Activated CD8-positive, alpha-beta memory T cell treated with anti-CD3 and anti-CD28 coated beads for 1 hour (primary cell): ENCODE results near the gene CLEC18C.
"Not testable (repeated sequence)": the region's sequence is repeated elsewhere in the genome, so short reads cannot be mapped to it uniquely, and the experiment has no call there.

Experiments used
- DNase-seq, 2 donors: peaks; one replicate each; pipeline ENCODE4 v3.0.0-alpha.2; 2020; ENCODE audit warnings: low read depth in 1 of 2; ENCODE audit errors: extremely low read depth in 1 of 2

Gene CLEC18C

DNA sequence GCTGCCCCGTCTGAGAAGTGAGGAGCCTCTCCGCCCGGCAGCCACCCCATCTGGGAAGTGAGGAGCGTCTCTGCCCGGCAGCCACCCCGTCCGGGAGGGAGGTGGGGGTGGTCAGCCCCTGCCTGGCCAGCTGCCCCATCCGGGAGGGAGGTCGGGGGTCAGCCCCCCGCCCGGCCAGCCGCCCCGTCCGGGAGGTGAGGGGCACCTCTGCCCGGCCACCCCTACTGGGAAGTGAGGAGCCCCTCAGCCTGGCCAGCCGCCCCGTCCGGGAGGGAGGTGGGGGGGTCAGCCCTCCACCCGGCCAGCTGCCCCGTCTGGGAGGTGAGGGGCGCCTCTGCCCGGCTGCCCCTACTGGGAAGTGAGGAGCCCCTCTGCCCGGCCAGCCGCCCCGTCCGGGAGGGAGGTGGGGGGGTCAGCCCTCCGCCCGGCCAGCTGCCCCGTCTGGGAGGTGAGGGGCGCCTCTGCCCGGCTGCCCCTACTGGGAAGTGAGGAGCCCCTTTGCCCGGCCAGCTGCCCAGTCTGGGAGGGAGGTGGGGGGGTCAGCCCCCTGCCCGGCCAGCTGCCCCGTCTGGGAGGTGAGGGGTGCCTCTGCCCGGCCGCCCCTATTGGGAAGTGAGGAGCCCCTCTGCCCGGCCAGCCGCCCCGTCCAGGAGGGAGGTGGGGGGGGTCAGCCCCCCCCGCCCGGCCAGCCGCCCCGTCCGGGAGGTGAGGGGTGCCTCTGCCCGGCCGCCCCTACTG, 31.2 kb downstream of the CLEC18C start:
- DNase-seq, result not testable (repeated sequence)

- DNase-seq, result not testable (repeated sequence)
Measured at GRCh38 chr16:70206382-70206781, 32.8 kb downstream of the CLEC18C start.

- not testable (repeated sequence) for DNase-seq
Measured at GRCh38 chr16:70218586-70218985, 45.0 kb downstream of the CLEC18C start.

DNA sequence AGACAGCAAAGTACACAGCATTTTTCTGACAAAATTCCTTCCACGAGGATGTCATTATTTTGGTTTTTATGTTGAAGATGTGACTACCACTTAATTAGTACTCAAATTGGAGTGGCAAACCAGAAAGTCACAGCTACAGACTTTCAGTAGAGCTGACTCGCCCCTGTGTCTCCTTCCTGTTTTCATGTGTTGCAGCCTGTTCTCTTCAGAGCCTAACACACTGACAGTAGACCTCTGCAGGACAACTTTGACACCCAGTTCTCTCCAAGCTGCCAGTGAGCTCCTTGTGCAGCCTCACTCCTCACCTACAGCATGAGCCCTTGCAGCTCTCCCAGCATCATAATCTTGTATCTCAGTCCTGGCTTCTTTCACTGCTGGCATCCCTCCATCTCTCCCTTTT, 49.0 kb downstream of the CLEC18C start:
- DNase-seq, result not testable (repeated sequence)

GRCh38 chr16:70223216-70223615, 49.6 kb downstream of the CLEC18C start:
- DNase-seq, result not testable (repeated sequence)

GRCh38 chr16:70223971-70224513, 50.5 kb downstream of the CLEC18C start:
- not testable (repeated sequence) for DNase-seq

GRCh38 chr16:70224645-70225044, 51.1 kb downstream of the CLEC18C start:
- not testable (repeated sequence) for DNase-seq

- not testable (repeated sequence) for DNase-seq
Measured at GRCh38 chr16:70225430-70225829, 51.8 kb downstream of the CLEC18C start.

- DNase-seq, result not testable (repeated sequence)
Measured at GRCh38 chr16:70226024-70226423, 52.4 kb downstream of the CLEC18C start.

DNA sequence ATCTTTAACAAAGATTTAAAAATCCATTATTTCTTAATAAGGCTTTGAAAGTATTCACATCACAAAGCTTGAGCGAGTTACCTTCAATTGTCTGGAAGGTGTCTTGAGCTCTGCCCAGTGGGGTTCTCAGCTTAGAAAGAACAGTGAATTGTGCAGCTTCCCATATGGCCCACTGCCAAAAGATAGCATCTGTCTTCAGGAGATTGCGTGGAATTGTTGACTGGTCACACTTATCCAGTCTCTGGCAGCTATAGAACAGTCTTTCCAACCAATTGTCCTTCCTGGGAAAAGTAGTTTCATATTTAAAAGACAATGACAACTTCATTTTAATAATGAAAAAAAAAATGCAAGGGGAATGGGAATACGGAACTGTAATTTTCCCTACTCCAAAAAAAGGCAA, 58.2 kb downstream of the CLEC18C start:
- not testable (repeated sequence) for DNase-seq
